ENCODE results near the gene NME3.

GRCh38 chr16:1734123-1734522, 37.2 kb downstream of the NME3 start:
- TF ChIP-seq CTCF (IDR thresholded peaks at IDR 0.05): no peak
- no peak for TF ChIP-seq POLR2A (IDR thresholded peaks at IDR 0.05)
- TF ChIP-seq POLR2AphosphoS5 (IDR thresholded peaks at IDR 0.05): no peak
